HK-2 (cell line): Measurements from ENCODE around the gene SYNE1.
"Not testable (repeated sequence)": the region's sequence is repeated elsewhere in the genome, so short reads cannot be mapped to it uniquely, and the experiment has no call there.

Source experiments
- DNase-seq: peaks from one replicate; pipeline ENCODE4 v3.0.0-alpha.2; 2018; ENCODE audit not compliant: unreplicated experiment

Gene SYNE1

DNA sequence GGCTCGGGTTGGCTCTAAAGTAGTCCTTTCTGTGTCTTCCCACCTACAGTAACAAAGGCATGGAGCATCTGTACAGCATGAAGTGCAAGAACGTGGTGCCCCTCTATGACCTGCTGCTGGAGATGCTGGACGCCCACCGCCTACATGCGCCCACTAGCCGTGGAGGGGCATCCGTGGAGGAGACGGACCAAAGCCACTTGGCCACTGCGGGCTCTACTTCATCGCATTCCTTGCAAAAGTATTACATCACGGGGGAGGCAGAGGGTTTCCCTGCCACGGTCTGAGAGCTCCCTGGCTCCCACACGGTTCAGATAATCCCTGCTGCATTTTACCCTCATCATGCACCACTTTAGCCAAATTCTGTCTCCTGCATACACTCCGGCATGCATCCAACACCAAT lies 538.5 kb downstream of the SYNE1 start:
- DNase-seq = no peak

DNA sequence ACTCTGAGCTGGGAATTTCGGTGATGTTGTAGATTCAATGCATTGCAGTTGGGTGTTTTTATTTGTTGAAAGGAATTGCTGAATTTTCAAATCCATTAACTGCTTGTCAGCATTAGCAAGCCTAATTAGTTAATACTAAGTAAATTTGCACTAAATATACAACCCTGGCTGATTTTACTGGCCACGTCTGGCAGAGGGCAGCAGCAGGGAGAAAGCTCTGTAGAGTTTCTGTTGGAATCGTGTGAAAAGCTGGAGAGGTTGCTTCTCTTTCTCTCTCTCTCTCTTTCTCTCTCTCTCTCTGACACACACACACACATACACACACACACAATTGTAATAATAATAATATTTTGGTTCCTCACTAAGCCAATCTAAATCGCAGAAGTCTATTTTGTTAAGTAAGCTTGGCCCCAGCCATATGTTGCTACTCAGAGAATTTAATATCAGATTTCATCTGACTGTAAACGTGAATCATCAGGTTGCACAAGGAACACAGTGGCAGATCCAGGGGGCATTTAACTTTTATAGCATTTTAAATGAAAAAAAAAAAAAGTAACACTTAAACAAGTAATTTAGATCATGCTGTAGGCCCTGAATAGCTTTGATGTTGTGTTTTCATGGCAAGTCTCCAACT lies 540.2 kb downstream of the SYNE1 start:
- no peak for DNase-seq

DNA sequence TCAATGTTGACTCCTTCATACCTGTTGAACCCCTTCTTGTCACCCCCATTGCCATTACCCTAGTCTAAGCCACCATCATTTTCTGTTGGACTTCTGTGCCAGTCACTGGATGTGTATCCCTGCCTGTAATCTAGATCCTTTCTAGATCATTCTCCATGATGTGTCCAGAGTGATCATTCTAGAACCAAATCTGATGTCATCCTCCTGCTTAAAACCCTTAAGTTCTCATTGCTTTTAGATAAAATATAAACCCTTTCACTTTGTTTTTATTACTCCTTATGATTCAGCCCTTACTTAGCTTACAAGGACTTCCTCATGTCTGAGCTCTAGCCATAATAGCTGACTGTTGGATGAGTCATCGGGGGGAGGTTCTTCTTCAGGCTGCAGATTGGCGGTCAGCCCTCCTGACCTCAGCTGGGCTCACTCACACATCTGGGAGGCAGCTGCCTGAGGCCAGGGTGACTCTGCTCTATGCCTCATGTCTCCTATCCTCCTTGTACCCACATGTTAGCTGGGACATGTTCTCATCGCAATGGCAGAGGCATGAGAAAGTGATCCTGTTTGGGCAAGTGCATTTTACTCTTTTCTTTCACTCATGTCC lies 542.1 kb downstream of the SYNE1 start:
- peak; percentile 79 for DNase-seq

DNA sequence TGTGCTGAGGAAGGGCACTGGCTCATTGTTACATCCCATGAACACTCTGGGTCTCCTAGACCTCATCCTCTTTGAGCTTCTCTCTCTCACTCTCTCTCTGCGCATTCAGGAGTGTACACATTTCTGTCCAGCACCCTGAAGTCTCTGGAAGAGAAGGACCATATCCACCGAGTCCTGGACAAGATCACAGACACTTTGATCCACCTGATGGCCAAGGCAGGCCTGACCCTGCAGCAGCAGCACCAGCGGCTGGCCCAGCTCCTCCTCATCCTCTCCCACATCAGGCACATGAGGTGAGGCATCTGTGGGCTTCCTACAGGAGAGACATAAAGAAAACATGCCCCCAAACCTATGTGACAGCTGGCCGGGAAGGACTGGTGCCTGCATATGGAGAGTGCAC lies 542.9 kb downstream of the SYNE1 start:
- no peak for DNase-seq

DNA sequence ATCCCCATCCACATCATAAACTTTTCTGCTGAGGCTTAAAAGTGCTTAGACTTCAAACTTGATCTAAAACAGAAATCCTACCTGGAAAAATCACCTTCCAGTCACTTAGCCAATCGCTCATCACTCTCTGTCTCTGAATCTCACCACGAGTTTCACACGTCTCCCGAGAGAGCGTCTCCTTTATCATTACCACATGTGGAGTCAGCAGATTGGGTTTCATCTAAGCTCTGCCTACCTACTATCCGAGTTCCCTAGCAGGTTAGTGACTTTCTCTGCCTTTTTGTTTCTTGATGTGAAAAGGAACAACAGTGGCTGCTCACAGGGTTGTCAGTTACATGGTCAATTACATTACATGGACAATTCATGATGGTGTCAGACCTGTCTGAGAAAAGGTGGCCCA lies 543.5 kb downstream of the SYNE1 start:
- DNase-seq = no peak

DNA sequence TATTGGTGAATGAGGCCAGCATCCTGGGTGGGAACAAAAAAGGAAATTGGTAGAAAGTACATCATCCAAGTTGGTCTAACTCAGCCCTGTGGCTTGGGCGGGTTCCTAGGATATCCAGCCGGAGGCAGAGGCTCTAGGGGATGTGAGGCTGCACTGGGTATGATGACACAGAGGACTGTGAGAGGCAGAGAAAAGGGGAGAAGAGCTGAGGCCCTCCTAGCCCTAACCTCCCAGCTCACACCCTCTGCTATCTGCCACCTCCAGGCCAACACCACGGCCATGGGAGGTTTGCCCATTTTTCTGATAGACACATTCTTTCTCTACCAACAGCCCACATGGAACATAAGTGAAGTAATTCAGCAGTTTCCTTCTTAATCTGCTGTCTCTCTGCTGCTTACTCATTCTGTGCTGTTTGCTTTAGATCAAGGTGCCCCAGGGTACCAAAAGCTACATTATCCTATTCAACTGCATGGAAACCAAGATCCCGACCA lies 545.3 kb downstream of the SYNE1 start:
- no peak for DNase-seq

DNA sequence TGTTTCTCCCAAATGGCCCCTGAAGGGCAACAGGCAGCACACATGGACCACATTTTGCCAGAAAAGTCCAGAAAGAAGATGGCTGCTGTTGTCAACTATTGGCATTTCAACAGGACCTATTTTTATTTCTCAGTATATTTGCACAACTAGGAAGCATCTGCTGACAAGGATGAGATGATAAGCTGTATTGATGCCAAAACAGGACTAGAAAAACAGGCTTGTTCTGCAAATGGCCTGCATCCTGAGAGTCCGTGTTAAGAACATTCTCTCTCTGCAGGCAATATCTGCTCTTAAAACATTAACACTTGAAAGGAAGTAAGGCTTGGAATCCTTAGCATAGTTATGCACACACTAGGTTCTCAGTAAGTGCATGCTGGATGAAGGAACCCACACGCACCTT lies 546.0 kb downstream of the SYNE1 start:
- DNase-seq = no peak

DNA sequence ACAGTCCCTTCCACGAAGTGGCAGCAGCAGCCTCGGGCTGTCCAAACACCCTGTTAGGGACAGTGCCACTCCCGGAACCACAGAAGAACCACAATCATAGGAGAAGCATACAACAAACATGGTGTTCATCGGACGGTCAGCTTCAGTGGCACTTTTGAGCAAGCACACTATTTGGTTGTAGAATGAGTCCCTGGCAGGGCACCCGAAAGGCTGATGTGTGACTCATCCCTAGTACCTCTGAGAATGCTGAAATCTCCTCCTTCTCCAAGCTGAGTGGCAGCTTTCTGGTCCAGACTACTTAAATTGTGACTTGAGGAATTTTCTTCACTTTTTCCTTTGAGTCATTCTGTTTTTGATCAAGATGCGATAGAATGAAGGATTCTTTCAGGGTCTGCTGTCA lies 547.2 kb downstream of the SYNE1 start:
- no peak for DNase-seq

DNA sequence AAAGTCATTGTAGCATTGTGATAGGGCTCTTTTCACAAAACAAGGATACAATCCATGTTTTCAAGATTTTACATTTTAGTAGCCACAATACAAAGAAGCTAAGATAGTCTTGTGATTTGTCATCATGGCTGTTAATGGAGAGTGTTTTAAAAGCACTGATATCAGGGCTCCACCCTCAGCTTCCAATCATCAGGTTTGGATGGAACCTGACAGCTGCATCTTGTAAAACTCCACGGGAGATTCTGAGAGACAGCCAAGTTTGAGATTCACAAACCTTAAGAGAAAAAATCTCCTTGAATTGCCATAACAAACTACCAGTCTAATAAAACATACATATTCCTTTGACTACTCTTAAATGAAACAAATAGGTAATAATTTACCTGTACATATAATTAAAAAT lies 549.5 kb downstream of the SYNE1 start:
- DNase-seq = no peak

DNA sequence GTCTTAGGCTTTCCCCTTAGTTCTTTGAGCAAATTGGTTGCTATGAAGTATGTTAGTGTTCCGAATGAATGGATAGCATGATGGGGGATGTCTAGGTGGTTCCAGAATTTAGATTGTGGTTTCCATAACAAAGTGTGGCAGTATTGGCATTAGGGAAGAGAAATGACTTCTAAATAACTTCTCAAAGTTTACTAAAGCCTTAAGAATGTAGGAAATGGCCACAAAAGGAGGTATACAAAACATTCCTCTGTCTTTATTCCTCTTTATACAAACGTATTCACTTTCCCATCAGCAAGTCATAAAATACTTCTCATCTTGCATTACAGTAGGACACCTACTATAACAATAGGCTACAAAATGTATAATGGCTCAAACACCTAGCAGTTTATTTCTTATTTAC lies 550.1 kb downstream of the SYNE1 start:
- DNase-seq = no peak

DNA sequence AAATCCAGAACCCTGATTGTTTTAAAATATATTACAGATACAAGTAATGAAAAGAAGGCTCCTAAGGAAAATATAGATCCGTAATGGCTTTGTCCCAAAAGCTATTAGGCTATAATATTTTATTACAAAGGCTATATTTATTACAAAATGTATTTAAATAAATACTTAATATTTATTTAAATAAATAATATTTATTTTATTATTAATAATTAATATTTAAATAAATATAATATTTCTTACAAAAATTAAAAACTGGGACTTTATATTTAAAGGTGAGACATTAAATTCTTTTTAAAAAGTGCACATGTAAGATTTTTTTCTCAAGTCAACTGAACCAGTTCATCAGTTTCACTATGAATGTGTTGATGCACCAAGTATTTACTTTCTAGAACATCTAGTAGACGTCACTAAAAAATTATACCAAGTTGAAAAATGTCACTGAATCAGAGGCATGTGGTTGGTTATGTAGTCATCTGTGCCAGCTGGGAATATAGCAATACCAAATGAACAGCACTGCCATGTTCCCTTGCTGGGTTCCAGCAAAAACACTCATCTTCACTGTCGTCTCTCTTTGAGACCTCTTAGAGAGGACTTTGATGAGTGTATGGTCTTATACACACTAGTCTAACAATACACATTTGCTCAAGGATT lies 550.8 kb downstream of the SYNE1 start:
- no peak for DNase-seq

DNA sequence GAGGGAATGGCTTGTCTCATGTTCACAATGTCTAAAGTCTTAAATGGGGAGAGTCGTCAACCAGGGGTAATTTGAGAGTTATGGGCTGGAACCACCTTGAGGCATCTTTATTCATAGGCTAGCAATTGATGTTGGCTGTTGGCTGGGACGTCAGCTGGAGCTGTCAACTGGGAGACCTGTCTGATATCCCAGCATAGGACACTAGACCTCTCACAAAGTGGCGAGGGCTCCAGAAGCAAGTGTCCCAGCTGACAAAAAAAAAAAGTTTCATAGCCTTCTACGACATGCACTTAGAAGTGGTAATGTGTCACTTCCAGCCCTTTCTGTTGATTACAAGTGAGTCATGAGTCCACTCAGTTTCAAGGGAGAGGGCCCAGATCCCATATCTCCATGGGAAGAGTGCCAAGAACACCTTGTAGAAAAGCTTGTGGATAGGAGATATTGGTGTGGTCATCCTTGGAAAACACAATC lies 551.7 kb downstream of the SYNE1 start:
- peak; percentile 24 for DNase-seq

DNA sequence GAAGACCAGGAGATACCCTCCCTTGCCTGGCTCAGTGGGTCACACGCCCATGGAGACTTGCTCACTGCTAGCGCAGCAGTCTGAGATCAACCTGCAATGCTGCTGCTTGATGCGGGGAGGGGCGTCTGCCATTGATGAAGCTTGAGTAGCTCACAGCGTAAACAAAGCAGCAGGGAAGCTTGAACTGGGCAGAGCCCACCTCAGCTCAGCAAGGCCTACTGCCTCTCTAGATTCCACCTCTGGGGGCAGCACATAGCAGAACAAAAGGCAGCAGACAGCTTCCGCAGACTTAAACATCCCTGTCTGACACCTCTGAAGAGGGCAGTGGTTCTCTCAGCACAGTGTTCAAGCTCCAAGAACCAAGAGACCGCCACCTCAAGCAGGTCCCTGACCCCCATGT lies 558.4 kb downstream of the SYNE1 start:
- no peak for DNase-seq

DNA sequence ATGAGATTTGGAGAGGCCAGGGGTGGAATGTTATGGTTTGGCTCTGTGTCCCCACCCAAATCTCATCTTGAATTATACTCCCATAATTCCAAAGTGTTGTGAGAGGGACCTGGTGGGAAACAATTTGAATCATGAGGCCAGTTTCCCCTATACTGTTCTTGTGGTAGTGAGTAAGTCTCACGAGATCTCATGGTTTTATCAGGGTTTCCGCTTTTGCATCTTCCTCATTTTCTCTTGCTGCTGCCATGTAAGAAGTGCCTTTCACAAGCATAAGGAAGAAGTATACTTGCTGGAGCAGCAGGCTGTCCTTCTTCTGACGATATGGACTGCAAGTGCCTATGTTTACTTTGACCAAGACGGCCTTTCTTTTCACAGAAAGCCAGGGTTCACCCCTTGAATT lies 559.2 kb downstream of the SYNE1 start:
- no peak for DNase-seq

DNA sequence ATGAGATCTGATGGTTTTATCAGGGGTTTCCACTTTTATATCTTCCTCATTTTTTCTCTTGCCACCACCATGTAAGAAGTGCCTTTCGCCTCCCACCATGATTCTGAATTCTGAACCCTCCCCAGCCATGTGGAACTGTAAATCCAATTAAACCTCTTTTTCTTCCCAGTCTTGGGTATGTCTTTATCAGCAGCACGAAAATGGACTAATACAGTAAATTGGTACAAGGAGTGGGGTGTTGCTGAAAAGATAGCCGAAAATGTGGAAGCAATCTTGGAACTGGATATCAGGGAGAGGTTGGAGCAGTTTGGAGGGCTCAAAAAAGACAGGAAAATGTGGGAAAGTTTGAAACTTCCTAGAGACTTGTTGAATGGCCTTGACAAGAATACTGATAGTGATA lies 560.9 kb downstream of the SYNE1 start:
- not testable (repeated sequence) for DNase-seq

DNA sequence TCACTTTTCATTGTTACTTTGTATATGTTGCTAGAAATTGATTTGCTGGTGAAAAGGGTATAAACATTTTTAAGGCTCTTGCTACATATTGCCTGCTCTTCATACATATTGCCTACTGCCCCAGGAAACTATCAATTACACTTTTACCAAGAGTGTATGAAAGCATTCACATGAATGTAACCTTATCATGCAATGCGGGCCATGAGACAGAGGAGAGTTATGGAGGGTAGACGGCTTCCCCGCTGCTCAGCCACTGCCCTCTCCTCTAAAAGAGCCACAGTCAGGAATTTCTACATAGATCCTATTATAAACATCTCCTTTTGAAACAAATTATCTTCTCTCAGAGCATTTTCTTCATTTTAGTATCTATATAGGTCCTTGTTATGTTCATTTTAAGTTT lies 565.3 kb downstream of the SYNE1 start:
- DNase-seq = no peak
